HepG2 (cell line): ENCODE data around the gene UBC. TPM values are rescaled to one million over a fixed set of nuclear protein-coding genes. Genes with fewer than 3 reads are reported as not detected.

Source experiments
- FOXP4 ChIP-seq: sonication (generic); formaldehyde crosslinking; IDR thresholded peaks from 2 replicates; pipeline ENCODE4 v1.4.0; 2020; ENCODE audit warnings: missing genetic modification reagents
- HOXA3 ChIP-seq: sonication (generic); formaldehyde crosslinking; IDR thresholded peaks from 2 replicates; pipeline ENCODE4 v1.5.0; 2020; ENCODE audit warnings: missing genetic modification reagents
- MED1 ChIP-seq: sonication (generic); formaldehyde crosslinking; IDR thresholded peaks from 2 replicates; pipeline ENCODE4 v1.4.0; 2020; ENCODE audit warnings: missing genetic modification reagents
- MEIS1 ChIP-seq: sonication (generic); formaldehyde crosslinking; IDR thresholded peaks from 2 replicates; pipeline ENCODE4 v1.9.0; 2021; ENCODE audit warnings: mild to moderate bottlenecking, missing genetic modification reagents, moderate library complexity, borderline replicate concordance
- SMARCC2 ChIP-seq: fragments of 450-650 bp; IDR thresholded peaks from 2 replicates; pipeline ENCODE4 v1.6.1; 2017; ENCODE audit warnings: antibody characterized with exemption, mild to moderate bottlenecking
- THAP11 ChIP-seq: IDR thresholded peaks from 2 replicates; pipeline ENCODE4 v1.6.1; 2016; ENCODE audit warnings: missing biosample characterization, missing genetic modification reagents
- ZNF234 ChIP-seq: sonication (generic); formaldehyde crosslinking; conservative IDR thresholded peaks from 2 replicates; pipeline ENCODE4 v1.5.1; 2020; ENCODE audit warnings: mild to moderate bottlenecking, missing genetic modification reagents
- ZNF274 ChIP-seq: sonication (generic); formaldehyde crosslinking; IDR thresholded peaks from 2 replicates; pipeline ENCODE4 v1.5.1; 2020; ENCODE audit warnings: mild to moderate bottlenecking, missing genetic modification reagents
- ZNF333 ChIP-seq: sonication (generic); formaldehyde crosslinking; IDR thresholded peaks from 2 replicates; pipeline ENCODE4 v1.4.0; 2020; ENCODE audit warnings: mild to moderate bottlenecking, missing genetic modification reagents, borderline replicate concordance
- ZNF367 ChIP-seq: sonication (generic); formaldehyde crosslinking; IDR thresholded peaks from 2 replicates; pipeline ENCODE4 v1.4.0; 2020; ENCODE audit warnings: missing genetic modification reagents, borderline replicate concordance
- ZNF431 ChIP-seq: sonication (generic); formaldehyde crosslinking; IDR thresholded peaks from 2 replicates; pipeline ENCODE4 v1.9.0; 2022; ENCODE audit warnings: missing genetic modification reagents, low read depth, mild to moderate bottlenecking, borderline replicate concordance
- ZNF446 ChIP-seq: sonication (generic); formaldehyde crosslinking; IDR thresholded peaks from 2 replicates; pipeline ENCODE4 v1.5.0; 2020; ENCODE audit warnings: mild to moderate bottlenecking, missing genetic modification reagents
- ZNF547 ChIP-seq: sonication (generic); formaldehyde crosslinking; IDR thresholded peaks from 2 replicates; pipeline ENCODE4 v1.5.1; 2020; ENCODE audit warnings: mild to moderate bottlenecking, missing genetic modification reagents
- ZNF577 ChIP-seq: sonication (generic); formaldehyde crosslinking; IDR thresholded peaks from 2 replicates; pipeline ENCODE4 v1.4.0; 2020; ENCODE audit warnings: mild to moderate bottlenecking, low read depth, missing genetic modification reagents, borderline replicate concordance
- ZNF580 ChIP-seq: IDR thresholded peaks from 2 replicates; pipeline ENCODE4 v1.6.1; 2016; ENCODE audit warnings: low read depth, borderline replicate concordance
- ZNF841 ChIP-seq: sonication (generic); formaldehyde crosslinking; IDR thresholded peaks from 2 replicates; pipeline ENCODE4 v1.8.1; 2023; ENCODE audit warnings: missing genetic modification reagents, borderline replicate concordance
- ZNF883 ChIP-seq: sonication (generic); formaldehyde crosslinking; IDR thresholded peaks from 2 replicates; pipeline ENCODE4 v1.5.1; 2020; ENCODE audit warnings: mild to moderate bottlenecking, missing genetic modification reagents; ENCODE audit errors: not compliant biosample characterization
- polyA plus RNA-seq, 8 experiments: library from polyadenylated mRNA; depleted of rRNA in 3 of 8; stranded (reverse) in 7 of 8; unstranded in 1 of 8; fragments of >200 nt; fragmentation: Illumina TruSeq in 4 of 8; extraction: Trizol in 4 of 8; gene quantifications; 2 replicates each; pipeline versions ENCODE4 v1.2.1 to v1.2.3, GENCODE V29; 2011 to 2016; ENCODE audit warnings: low read depth in 4 of 8, missing spikeins in 1 of 8, mixed read lengths in 1 of 8; ENCODE audit not compliant: insufficient read depth in 1 of 8
- total RNA-seq, 5 experiments: library from RNA; depleted of rRNA; stranded (reverse); fragments of >200 nt; fragmentation: Illumina TruSeq; extraction: Trizol; gene quantifications; 2 replicates each; pipeline ENCODE4 v1.2.3, GENCODE V29; 2016; ENCODE audit warnings: low read depth in 1 of 5
- TF ChIP-seq, protein P1 (sequence below): sonication (generic); formaldehyde crosslinking; IDR thresholded peaks from one replicate; pipeline ENCODE4 v1.5.1; 2020; ENCODE audit warnings: mild to moderate bottlenecking, missing genetic modification reagents; ENCODE audit errors: not compliant biosample characterization

The UBC gene
- total and polyA plus RNA-seq, 2 of the 13 experiments (the other 11 are each of a cell fraction or from before 2014, with no cell fraction given) = 805 to 1,432 TPM

GRCh38 chr12:124923905-124924734 is 9.7 kb upstream of the UBC start (continued):
- TF ChIP-seq, protein P1, sequence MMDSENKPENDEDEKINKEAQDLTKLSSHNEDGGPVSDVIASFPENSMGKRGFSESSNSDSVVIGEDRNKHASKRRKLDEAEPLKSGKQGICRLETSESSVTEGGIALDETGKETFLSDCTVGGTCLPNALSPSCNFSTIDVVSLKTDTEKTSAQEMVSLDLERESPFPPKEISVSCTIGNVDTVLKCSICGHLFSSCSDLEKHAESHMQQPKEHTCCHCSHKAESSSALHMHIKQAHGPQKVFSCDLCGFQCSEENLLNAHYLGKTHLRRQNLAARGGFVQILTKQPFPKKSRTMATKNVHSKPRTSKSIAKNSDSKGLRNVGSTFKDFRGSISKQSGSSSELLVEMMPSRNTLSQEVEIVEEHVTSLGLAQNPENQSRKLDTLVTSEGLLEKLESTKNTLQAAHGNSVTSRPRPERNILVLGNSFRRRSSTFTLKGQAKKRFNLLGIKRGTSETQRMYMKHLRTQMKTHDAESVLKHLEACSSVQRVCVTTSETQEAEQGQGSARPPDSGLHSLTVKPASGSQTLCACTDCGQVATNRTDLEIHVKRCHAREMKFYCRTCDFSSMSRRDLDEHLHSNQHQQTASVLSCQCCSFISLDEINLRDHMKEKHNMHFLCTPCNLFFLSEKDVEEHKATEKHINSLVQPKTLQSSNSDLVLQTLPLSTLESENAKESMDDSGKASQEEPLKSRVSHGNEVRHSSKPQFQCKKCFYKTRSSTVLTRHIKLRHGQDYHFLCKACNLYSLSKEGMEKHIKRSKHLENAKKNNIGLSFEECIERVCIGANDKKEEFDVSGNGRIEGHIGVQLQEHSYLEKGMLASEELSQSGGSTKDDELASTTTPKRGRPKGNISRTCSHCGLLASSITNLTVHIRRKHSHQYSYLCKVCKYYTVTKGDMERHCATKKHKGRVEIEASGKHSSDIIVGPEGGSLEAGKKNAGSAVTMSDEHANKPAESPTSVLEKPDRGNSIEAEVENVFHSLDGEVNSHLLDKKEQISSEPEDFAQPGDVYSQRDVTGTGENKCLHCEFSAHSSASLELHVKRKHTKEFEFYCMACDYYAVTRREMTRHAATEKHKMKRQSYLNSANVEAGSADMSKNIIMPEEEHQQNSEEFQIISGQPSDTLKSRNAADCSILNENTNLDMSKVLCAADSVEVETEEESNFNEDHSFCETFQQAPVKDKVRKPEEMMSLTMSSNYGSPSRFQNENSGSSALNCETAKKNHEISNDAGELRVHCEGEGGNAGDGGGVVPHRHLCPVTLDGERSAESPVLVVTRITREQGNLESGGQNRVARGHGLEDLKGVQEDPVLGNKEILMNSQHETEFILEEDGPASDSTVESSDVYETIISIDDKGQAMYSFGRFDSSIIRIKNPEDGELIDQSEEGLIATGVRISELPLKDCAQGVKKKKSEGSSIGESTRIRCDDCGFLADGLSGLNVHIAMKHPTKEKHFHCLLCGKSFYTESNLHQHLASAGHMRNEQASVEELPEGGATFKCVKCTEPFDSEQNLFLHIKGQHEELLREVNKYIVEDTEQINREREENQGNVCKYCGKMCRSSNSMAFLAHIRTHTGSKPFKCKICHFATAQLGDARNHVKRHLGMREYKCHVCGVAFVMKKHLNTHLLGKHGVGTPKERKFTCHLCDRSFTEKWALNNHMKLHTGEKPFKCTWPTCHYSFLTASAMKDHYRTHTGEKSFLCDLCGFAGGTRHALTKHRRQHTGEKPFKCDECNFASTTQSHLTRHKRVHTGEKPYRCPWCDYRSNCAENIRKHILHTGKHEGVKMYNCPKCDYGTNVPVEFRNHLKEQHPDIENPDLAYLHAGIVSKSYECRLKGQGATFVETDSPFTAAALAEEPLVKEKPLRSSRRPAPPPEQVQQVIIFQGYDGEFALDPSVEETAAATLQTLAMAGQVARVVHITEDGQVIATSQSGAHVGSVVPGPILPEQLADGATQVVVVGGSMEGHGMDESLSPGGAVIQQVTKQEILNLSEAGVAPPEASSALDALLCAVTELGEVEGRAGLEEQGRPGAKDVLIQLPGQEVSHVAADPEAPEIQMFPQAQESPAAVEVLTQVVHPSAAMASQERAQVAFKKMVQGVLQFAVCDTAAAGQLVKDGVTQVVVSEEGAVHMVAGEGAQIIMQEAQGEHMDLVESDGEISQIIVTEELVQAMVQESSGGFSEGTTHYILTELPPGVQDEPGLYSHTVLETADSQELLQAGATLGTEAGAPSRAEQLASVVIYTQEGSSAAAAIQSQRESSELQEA (CRISPR knock-in tag) = no peak
- TF ChIP-seq ZNF367 (CRISPR knock-in tag) = no peak
- no peak for TF ChIP-seq THAP11 (CRISPR knock-in tag)
- no peak for TF ChIP-seq SMARCC2
- no peak for TF ChIP-seq ZNF234 (CRISPR knock-in tag)
- no peak for TF ChIP-seq ZNF883 (CRISPR knock-in tag)
- TF ChIP-seq ZNF333 = no peak
- no peak for TF ChIP-seq ZNF431
- TF ChIP-seq ZNF446 (CRISPR knock-in tag) = no peak
- TF ChIP-seq ZNF580 = no peak
- TF ChIP-seq ZNF577 (CRISPR knock-in tag) = no peak
- no peak for TF ChIP-seq MEIS1
- no peak; the same call in 1 of the 2 replicates for TF ChIP-seq HOXA3
- 0 out of 2 replicates have a peak, but pooled peaks have one; percentile 24 for TF ChIP-seq MED1 (CRISPR knock-in tag)
- no peak for TF ChIP-seq ZNF841 (CRISPR knock-in tag)
- TF ChIP-seq FOXP4 (CRISPR knock-in tag) = no peak
- TF ChIP-seq ZNF274 (CRISPR knock-in tag) = no peak
- no peak for TF ChIP-seq ZNF547
